Nephron (organoid): ENCODE measurements around the gene SYNE3.
A peak's percentile ranks its signal among the peaks of the same experiment; 100 is the strongest.

Experiments
- H3K27ac Mint-ChIP-seq, 3 experiments: 2 replicates each; pipeline ENCODE4 v1.8.0; 2020; ENCODE audit warnings: mixed read lengths in 3 of 3, mild to moderate bottlenecking in 2 of 3, moderate library complexity in 1 of 3
- H3K27me3 Mint-ChIP-seq: 2 replicates; pipeline ENCODE4 v1.8.0; 2021; ENCODE audit warnings: low read depth, mild to moderate bottlenecking, moderate library complexity, mixed read lengths
- H3K36me3 Mint-ChIP-seq: 2 replicates; pipeline ENCODE4 v1.8.0; 2020; ENCODE audit warnings: low read depth, mixed read lengths
- H3K4me1 Mint-ChIP-seq: 2 replicates; pipeline ENCODE4 v1.8.0; 2020; ENCODE audit warnings: mixed read lengths
- H3K4me3 Mint-ChIP-seq, 3 experiments: 2 replicates each; pipeline ENCODE4 v1.8.0; 2020; ENCODE audit warnings: mild to moderate bottlenecking in 3 of 3, mixed read lengths in 3 of 3, moderate library complexity in 2 of 3
- H3K9me3 Mint-ChIP-seq: 2 replicates; pipeline ENCODE4 v1.8.0; 2020; ENCODE audit warnings: mixed read lengths
- TF ChIP-seq, protein P1 (sequence below), 3 experiments: fragments of 200-600 bp; sonication (generic); IDR thresholded peaks; one replicate each; pipeline ENCODE4 v1.5.0; 2021; ENCODE audit warnings: antibody characterized with exemption in 3 of 3; ENCODE audit not compliant: unreplicated experiment in 3 of 3

The SYNE3 gene

DNA sequence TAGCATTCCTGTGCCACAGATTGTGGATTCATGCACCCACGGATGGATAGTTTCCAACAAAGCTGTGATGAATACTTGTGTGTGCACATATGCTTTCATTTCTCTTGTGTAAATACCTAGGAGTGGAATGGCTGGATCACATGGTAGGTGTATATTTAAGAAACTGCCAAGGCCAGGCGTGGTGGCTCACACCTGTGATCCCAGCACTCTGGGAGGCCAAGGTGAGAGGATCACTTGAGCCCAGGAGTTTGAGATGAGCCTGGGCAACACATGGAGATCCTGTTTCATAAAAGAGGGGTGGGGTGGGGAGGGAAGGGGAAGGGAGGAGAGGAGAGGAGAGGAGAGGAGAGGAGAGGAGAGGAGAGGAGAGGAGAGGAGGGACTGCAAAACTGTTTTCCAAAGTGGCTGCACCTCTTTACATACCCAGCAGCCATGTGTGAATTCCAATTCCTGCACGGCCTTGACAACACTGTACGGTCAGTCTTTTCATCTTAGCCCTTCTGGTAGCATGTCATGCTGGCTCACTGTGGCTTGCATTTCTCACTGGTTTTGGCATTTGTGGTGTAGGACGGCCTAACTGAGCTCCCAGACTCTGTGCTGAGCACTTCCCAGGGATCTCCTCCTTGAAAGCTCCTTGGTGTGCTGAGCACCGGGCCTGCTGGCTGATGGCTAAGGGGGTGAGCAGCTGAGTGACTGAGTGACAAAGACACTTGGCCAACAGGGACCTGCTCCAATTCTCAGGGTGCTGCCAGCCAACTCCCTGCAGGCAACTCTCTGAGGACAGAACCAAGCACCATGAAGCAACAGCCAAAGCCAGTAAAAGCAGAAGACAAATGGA, 27.9 kb downstream of the SYNE3 start:
- Mint-ChIP-seq H3K4me1 (peaks cover 39% of the 10 kb centered on the region), H3K27ac (peak overlapping the region in 1 of 3 experiments; percentile 37), H3K4me3 (no peak overlapping the region), H3K9me3 (no peaks in the 10 kb centered on the region), H3K27me3 (peaks cover 8% of the 10 kb centered on the region), H3K36me3 (no peaks in the 10 kb centered on the region)
- TF ChIP-seq, protein P1, sequence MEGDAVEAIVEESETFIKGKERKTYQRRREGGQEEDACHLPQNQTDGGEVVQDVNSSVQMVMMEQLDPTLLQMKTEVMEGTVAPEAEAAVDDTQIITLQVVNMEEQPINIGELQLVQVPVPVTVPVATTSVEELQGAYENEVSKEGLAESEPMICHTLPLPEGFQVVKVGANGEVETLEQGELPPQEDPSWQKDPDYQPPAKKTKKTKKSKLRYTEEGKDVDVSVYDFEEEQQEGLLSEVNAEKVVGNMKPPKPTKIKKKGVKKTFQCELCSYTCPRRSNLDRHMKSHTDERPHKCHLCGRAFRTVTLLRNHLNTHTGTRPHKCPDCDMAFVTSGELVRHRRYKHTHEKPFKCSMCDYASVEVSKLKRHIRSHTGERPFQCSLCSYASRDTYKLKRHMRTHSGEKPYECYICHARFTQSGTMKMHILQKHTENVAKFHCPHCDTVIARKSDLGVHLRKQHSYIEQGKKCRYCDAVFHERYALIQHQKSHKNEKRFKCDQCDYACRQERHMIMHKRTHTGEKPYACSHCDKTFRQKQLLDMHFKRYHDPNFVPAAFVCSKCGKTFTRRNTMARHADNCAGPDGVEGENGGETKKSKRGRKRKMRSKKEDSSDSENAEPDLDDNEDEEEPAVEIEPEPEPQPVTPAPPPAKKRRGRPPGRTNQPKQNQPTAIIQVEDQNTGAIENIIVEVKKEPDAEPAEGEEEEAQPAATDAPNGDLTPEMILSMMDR (IDR thresholded peaks at IDR 0.05; ENCODE audit: unreplicated experiment in 3 of 3), result no peak

DNA sequence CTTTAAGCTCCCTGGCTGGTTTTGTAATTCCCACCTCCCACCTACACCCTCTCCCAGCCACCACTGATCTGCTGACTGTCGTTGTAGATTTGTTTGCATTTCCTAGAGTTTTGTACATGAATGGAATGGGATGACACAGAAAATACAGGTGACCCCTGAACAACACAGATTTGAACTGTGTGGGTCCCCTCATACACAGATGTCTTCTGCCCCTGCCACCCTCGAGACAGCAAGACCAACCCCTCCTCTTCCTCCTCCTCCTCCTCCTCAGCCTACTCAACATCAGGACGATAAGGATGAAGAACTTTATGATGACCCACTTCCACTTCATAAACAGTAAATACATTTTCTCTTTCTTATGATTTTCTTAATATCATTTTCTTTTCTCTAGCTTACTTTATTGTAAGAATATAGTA, 28.8 kb downstream of the SYNE3 start:
- Mint-ChIP-seq H3K36me3 (no peaks in the 10 kb centered on the region), H3K9me3 (no peaks in the 10 kb centered on the region), H3K27ac (no peak overlapping the region), H3K4me3 (no peak overlapping the region), H3K4me1 (peaks cover 47% of the 10 kb centered on the region), H3K27me3 (peaks cover 10% of the 10 kb centered on the region)
- TF ChIP-seq, protein P1 (IDR thresholded peaks at IDR 0.05; ENCODE audit: unreplicated experiment in 3 of 3), result no peak

DNA sequence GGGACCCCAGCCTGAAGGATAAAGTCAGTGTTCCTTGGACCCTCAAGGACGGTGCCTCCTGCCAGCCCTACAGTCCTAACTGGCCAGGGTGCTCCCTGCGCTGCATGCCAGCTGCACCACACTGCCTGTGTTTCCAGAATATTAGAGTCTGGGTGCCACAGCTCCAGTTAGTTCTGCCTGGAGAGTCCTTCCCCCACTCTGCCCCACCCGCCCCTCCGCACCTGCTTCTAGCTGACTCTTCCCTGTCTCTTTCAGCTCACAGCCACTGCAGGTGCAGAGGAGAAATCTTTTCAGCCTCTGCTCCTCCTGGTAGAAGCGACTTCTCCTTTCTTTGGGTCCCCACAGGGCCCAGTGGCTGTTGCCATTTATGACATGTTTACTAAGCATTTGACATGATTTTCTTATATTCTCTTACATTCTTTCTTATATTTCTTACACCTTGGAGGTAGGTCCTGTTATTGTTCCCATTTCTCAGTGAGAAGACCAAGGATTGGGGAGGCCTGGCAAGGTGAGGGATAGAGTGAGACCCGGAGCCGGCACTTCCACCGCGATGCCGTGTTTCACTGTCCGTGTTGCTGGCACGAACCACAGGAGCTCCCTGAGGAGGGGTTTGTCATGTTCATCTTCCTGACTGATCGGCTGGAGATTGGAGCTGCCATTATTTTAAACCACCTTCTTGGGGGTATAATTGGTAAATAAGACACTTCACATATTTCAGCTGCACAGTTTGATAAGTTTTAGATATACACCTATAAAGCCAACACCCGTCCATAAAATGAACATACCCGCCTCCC, 29.4 kb downstream of the SYNE3 start:
- no peaks in the 10 kb centered on the region for H3K9me3 Mint-ChIP-seq
- TF ChIP-seq, protein P1 (IDR thresholded peaks at IDR 0.05; ENCODE audit: unreplicated experiment in 3 of 3), result no peak
- no peak overlapping the region for H3K4me3 Mint-ChIP-seq
- H3K36me3 Mint-ChIP-seq, result no peaks in the 10 kb centered on the region
- H3K27ac Mint-ChIP-seq, result no peak overlapping the region
- H3K4me1 Mint-ChIP-seq, result peaks cover 47% of the 10 kb centered on the region
- peaks cover 10% of the 10 kb centered on the region for H3K27me3 Mint-ChIP-seq

DNA sequence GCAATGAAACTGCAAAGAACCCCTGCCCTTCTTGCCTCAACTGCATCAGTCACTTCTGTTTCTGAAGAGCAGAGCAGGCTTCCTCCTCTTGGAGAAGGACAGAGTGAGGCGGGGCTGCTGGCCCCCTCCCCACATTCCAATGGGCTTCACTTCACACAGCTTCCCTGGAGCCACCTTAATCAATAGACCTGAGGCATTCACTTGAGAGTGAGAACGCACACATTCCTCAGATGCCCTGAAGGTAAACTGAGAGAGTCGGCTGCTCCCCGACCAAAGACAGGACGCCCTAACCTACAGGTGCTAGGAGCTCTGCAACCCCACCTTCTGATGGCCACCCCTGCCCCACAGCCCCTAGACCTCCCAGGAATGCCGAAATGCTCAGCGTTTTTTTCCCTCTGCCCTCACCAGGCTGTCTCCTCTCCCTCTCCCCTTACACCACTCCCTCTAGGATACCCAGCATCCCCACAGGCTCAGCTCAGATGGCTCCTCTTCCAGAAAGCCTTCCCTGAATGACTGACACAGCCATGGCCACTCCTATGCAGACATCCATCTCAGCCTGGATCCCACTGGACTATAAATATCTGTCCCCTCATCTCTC, 31.1 kb downstream of the SYNE3 start:
- peaks cover 44% of the 10 kb centered on the region for H3K4me1 Mint-ChIP-seq
- H3K4me3 Mint-ChIP-seq, result no peak overlapping the region
- TF ChIP-seq, protein P1 (IDR thresholded peaks at IDR 0.05; ENCODE audit: unreplicated experiment in 3 of 3), result no peak
- no peak overlapping the region for H3K27ac Mint-ChIP-seq
- no peaks in the 10 kb centered on the region for H3K36me3 Mint-ChIP-seq
- peaks cover 15% of the 10 kb centered on the region for H3K27me3 Mint-ChIP-seq
- H3K9me3 Mint-ChIP-seq, result no peaks in the 10 kb centered on the region

DNA sequence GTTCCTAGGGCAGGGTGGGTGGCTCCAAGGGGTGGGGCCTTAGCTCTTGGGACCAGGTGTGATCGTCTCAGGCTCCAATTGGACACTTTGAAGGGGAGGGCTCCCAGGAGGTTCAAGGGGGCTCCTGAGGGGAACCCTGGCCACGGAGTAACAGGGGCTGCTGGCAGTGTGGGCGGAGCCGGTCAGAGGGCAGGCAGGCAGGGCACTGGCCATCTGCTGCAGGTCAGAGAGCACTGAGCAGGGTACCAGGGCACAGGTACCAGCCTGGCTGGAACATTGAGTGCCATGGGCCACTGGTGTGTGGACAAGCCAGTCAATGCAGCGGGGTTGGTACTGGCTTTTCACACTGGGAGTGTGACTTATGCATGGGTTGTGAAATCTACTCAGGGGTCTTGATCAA, 32.2 kb downstream of the SYNE3 start:
- Mint-ChIP-seq H3K4me3 (no peak overlapping the region), H3K27me3 (peaks cover 15% of the 10 kb centered on the region)

More for the DNA sequence above, 32.2 kb downstream of the SYNE3 start:
- no peaks in the 10 kb centered on the region for H3K36me3 Mint-ChIP-seq
- H3K27ac Mint-ChIP-seq, result no peak overlapping the region
- H3K9me3 Mint-ChIP-seq, result no peaks in the 10 kb centered on the region
- TF ChIP-seq, protein P1 (IDR thresholded peaks at IDR 0.05; ENCODE audit: unreplicated experiment in 3 of 3), result no peak
- H3K4me1 Mint-ChIP-seq, result peaks cover 46% of the 10 kb centered on the region
